GM18873 (cell line): ENCODE data around the gene PZP.
"Not testable (repeated sequence)": the region's sequence is repeated elsewhere in the genome, so short reads cannot be mapped to it uniquely, and the experiment has no call there.

Source experiments
- ATAC-seq: cut with Tn5 transposase; IDR thresholded peaks from one replicate; pipeline ENCODE4 v1.9.1; 2021; ENCODE audit warnings: mild to moderate bottlenecking, moderate library complexity, moderate number of reproducible peaks; ENCODE audit not compliant: unreplicated experiment, low FRiP score

Gene PZP

GRCh38 chr12:9198012-9198411 lies 10.2 kb downstream of the PZP start:
- ATAC-seq, result no peak

GRCh38 chr12:9184276-9184675 lies 23.9 kb downstream of the PZP start:
- no peak for ATAC-seq

GRCh38 chr12:9180810-9181209 lies 27.4 kb downstream of the PZP start:
- no peak for ATAC-seq

- no peak for ATAC-seq
Observed at GRCh38 chr12:9179781-9180180, 28.4 kb downstream of the PZP start.

- ATAC-seq, result no peak
Observed at GRCh38 chr12:9169979-9170634, 38.1 kb downstream of the PZP start.

GRCh38 chr12:9167345-9167744 lies 40.9 kb downstream of the PZP start:
- not testable (repeated sequence) for ATAC-seq

GRCh38 chr12:9163392-9163791 lies 44.8 kb downstream of the PZP start:
- ATAC-seq, result no peak

- ATAC-seq, result no peak
Observed at GRCh38 chr12:9156119-9156518, 52.1 kb downstream of the PZP start.

- no peak for ATAC-seq
Observed at GRCh38 chr12:9149372-9149771, 58.8 kb downstream of the PZP start.

- no peak for ATAC-seq
Observed at GRCh38 chr12:9148926-9149325, 59.3 kb downstream of the PZP start.

GRCh38 chr12:9147461-9147860 lies 60.7 kb downstream of the PZP start:
- no peak for ATAC-seq

GRCh38 chr12:9144730-9145106 lies 63.5 kb downstream of the PZP start:
- ATAC-seq, result no peak

- no peak for ATAC-seq
Observed at GRCh38 chr12:9143929-9144729, 64.1 kb downstream of the PZP start.

GRCh38 chr12:9143137-9143536 lies 65.1 kb downstream of the PZP start:
- no peak for ATAC-seq

- not testable (repeated sequence) for ATAC-seq
Observed at GRCh38 chr12:9139588-9140290, 68.5 kb downstream of the PZP start.

- ATAC-seq, result no peak
Observed at GRCh38 chr12:9135903-9136310, 72.3 kb downstream of the PZP start.

- no peak for ATAC-seq
Observed at GRCh38 chr12:9134981-9135628, 73.1 kb downstream of the PZP start.

- ATAC-seq, result no peak
Observed at GRCh38 chr12:9133216-9133916, 74.8 kb downstream of the PZP start.

- no peak for ATAC-seq
Observed at GRCh38 chr12:9132008-9132535, 76.1 kb downstream of the PZP start.

- ATAC-seq, result no peak
Observed at GRCh38 chr12:9130244-9130643, 78.0 kb downstream of the PZP start.
